ENCODE measurements around the gene VCAM1.
A peak's percentile ranks its signal among the peaks of the same experiment; 100 is the strongest.
"Not testable (repeated sequence)": the region's sequence is repeated elsewhere in the genome, so short reads cannot be mapped to it uniquely, and the experiment has no call there.

VCAM1 gene

GRCh38 chr1:100708476-100709062 lies 11.0 kb upstream of the VCAM1 start:
- no peaks in the 10 kb centered on the region for H3K27me3 ChIP-seq (ENCODE audit: control insufficient read depth in 1 of 2, insufficient read depth in 2 of 2, low read length in 2 of 2)
- no peaks in the 10 kb centered on the region for H3K9me3 ChIP-seq (ENCODE audit: low read length)
- no peak overlapping the region for H3K27ac ChIP-seq (ENCODE audit: low read depth, low read length)
- no peaks in the 10 kb centered on the region for H3K4me1 ChIP-seq (ENCODE audit: insufficient read depth, low read length)
- H3K4me3 ChIP-seq (ENCODE audit: low read depth in 1 of 2, low read length in 2 of 2), result no peak overlapping the region
- H3K36me3 ChIP-seq (ENCODE audit: insufficient read depth, low read length), result no peaks in the 10 kb centered on the region
- no peak overlapping the region for H3K9ac ChIP-seq (ENCODE audit: low read length)

- Histone ChIP-seq H3K27ac (ENCODE audit: low read depth, low read length) (no peak overlapping the region), H3K9ac (ENCODE audit: low read length) (no peak overlapping the region), H3K4me3 (ENCODE audit: low read depth in 1 of 2, low read length in 2 of 2) (no peak overlapping the region), H3K27me3 (ENCODE audit: control insufficient read depth in 1 of 2, insufficient read depth in 2 of 2, low read length in 2 of 2) (no peaks in the 10 kb centered on the region), H3K9me3 (ENCODE audit: low read length) (no peaks in the 10 kb centered on the region), H3K36me3 (ENCODE audit: insufficient read depth, low read length) (no peaks in the 10 kb centered on the region), H3K4me1 (ENCODE audit: insufficient read depth, low read length) (no peaks in the 10 kb centered on the region)
These were observed 8.4 kb upstream of the VCAM1 start for GRCh38 chr1:100710906-100711682.

GRCh38 chr1:100713027-100713426 lies 6.5 kb upstream of the VCAM1 start:
- not testable (repeated sequence) for H3K4me1 ChIP-seq (ENCODE audit: insufficient read depth, low read length); H3K4me3 ChIP-seq (ENCODE audit: low read depth in 1 of 2, low read length in 2 of 2); H3K9me3 ChIP-seq (ENCODE audit: low read length); H3K9ac ChIP-seq (ENCODE audit: low read length); H3K36me3 ChIP-seq (ENCODE audit: insufficient read depth, low read length); H3K27ac ChIP-seq (ENCODE audit: low read depth, low read length); H3K27me3 ChIP-seq (ENCODE audit: control insufficient read depth in 1 of 2, insufficient read depth in 2 of 2, low read length in 2 of 2)

GRCh38 chr1:100713626-100714025 lies 5.9 kb upstream of the VCAM1 start:
- H3K27me3 ChIP-seq (ENCODE audit: control insufficient read depth in 1 of 2, insufficient read depth in 2 of 2, low read length in 2 of 2), result no peaks in the 10 kb centered on the region
- no peak overlapping the region for H3K4me3 ChIP-seq (ENCODE audit: low read depth in 1 of 2, low read length in 2 of 2)
- no peaks in the 10 kb centered on the region for H3K9me3 ChIP-seq (ENCODE audit: low read length)
- H3K4me1 ChIP-seq (ENCODE audit: insufficient read depth, low read length), result no peaks in the 10 kb centered on the region
- no peaks in the 10 kb centered on the region for H3K36me3 ChIP-seq (ENCODE audit: insufficient read depth, low read length)
- no peak overlapping the region for H3K9ac ChIP-seq (ENCODE audit: low read length)
- no peak overlapping the region for H3K27ac ChIP-seq (ENCODE audit: low read depth, low read length)

GRCh38 chr1:100714599-100714998 lies 4.9 kb upstream of the VCAM1 start:
- no peak overlapping the region for H3K27ac ChIP-seq (ENCODE audit: low read depth, low read length)
- no peak overlapping the region for H3K9ac ChIP-seq (ENCODE audit: low read length)
- H3K9me3 ChIP-seq (ENCODE audit: low read length), result no peaks in the 10 kb centered on the region
- no peak overlapping the region for H3K4me3 ChIP-seq (ENCODE audit: low read depth in 1 of 2, low read length in 2 of 2)
- no peaks in the 10 kb centered on the region for H3K27me3 ChIP-seq (ENCODE audit: control insufficient read depth in 1 of 2, insufficient read depth in 2 of 2, low read length in 2 of 2)
- no peaks in the 10 kb centered on the region for H3K4me1 ChIP-seq (ENCODE audit: insufficient read depth, low read length)
- H3K36me3 ChIP-seq (ENCODE audit: insufficient read depth, low read length), result no peaks in the 10 kb centered on the region

GRCh38 chr1:100717218-100717617 lies 2.3 kb upstream of the VCAM1 start:
- Histone ChIP-seq H3K27me3 (ENCODE audit: control insufficient read depth in 1 of 2, insufficient read depth in 2 of 2, low read length in 2 of 2) (no peaks in the 10 kb centered on the region), H3K9me3 (ENCODE audit: low read length) (no peaks in the 10 kb centered on the region), H3K4me1 (ENCODE audit: insufficient read depth, low read length) (peaks cover 10% of the 10 kb centered on the region), H3K36me3 (ENCODE audit: insufficient read depth, low read length) (no peaks in the 10 kb centered on the region), H3K4me3 (ENCODE audit: low read depth in 1 of 2, low read length in 2 of 2) (no peak overlapping the region), H3K27ac (ENCODE audit: low read depth, low read length) (no peak overlapping the region), H3K9ac (ENCODE audit: low read length) (no peak overlapping the region)

- Histone ChIP-seq H3K27me3 (ENCODE audit: control insufficient read depth in 1 of 2, insufficient read depth in 2 of 2, low read length in 2 of 2) (no peaks in the 10 kb centered on the region), H3K36me3 (ENCODE audit: insufficient read depth, low read length) (no peaks in the 10 kb centered on the region), H3K4me1 (ENCODE audit: insufficient read depth, low read length) (peaks cover 13% of the 10 kb centered on the region), H3K4me3 (ENCODE audit: low read depth in 1 of 2, low read length in 2 of 2) (no peak overlapping the region), H3K9ac (ENCODE audit: low read length) (no peak overlapping the region), H3K9me3 (ENCODE audit: low read length) (no peaks in the 10 kb centered on the region), H3K27ac (ENCODE audit: low read depth, low read length) (no peak overlapping the region)
These were observed 961 bp upstream of the VCAM1 start for GRCh38 chr1:100718581-100718980.

GRCh38 chr1:100720101-100720500 lies 559 bp downstream of the VCAM1 start:
- H3K4me3 ChIP-seq (ENCODE audit: low read depth in 1 of 2, low read length in 2 of 2), result peak overlapping the region; percentile 0 to 43
- no peaks in the 10 kb centered on the region for H3K9me3 ChIP-seq (ENCODE audit: low read length)
- no peaks in the 10 kb centered on the region for H3K27me3 ChIP-seq (ENCODE audit: control insufficient read depth in 1 of 2, insufficient read depth in 2 of 2, low read length in 2 of 2)
- H3K4me1 ChIP-seq (ENCODE audit: insufficient read depth, low read length), result peaks cover 13% of the 10 kb centered on the region
- no peaks in the 10 kb centered on the region for H3K36me3 ChIP-seq (ENCODE audit: insufficient read depth, low read length)
- no peak overlapping the region for H3K27ac ChIP-seq (ENCODE audit: low read depth, low read length)
- peak overlapping the region; percentile 22 for H3K9ac ChIP-seq (ENCODE audit: low read length)

- Histone ChIP-seq H3K4me3 (ENCODE audit: low read depth in 1 of 2, low read length in 2 of 2) (peak overlapping the region; percentile 0 to 43), H3K4me1 (ENCODE audit: insufficient read depth, low read length) (peaks cover 13% of the 10 kb centered on the region), H3K9ac (ENCODE audit: low read length) (no peak overlapping the region), H3K9me3 (ENCODE audit: low read length) (no peaks in the 10 kb centered on the region), H3K27me3 (ENCODE audit: control insufficient read depth in 1 of 2, insufficient read depth in 2 of 2, low read length in 2 of 2) (no peaks in the 10 kb centered on the region), H3K27ac (ENCODE audit: low read depth, low read length) (no peak overlapping the region), H3K36me3 (ENCODE audit: insufficient read depth, low read length) (no peaks in the 10 kb centered on the region)
These were observed 1.2 kb downstream of the VCAM1 start for GRCh38 chr1:100720751-100721150.

GRCh38 chr1:100721526-100722207 lies 2.1 kb downstream of the VCAM1 start:
- Histone ChIP-seq H3K36me3 (ENCODE audit: insufficient read depth, low read length) (no peaks in the 10 kb centered on the region), H3K4me1 (ENCODE audit: insufficient read depth, low read length) (peaks cover 13% of the 10 kb centered on the region), H3K9me3 (ENCODE audit: low read length) (no peaks in the 10 kb centered on the region), H3K27ac (ENCODE audit: low read depth, low read length) (peak overlapping the region; percentile 10), H3K27me3 (ENCODE audit: control insufficient read depth in 1 of 2, insufficient read depth in 2 of 2, low read length in 2 of 2) (no peaks in the 10 kb centered on the region), H3K9ac (ENCODE audit: low read length) (no peak overlapping the region), H3K4me3 (ENCODE audit: low read depth in 1 of 2, low read length in 2 of 2) (peak overlapping the region in 1 of 2 donors; percentile 55)

- H3K27ac ChIP-seq (ENCODE audit: low read depth, low read length), result no peak overlapping the region
- no peaks in the 10 kb centered on the region for H3K27me3 ChIP-seq (ENCODE audit: control insufficient read depth in 1 of 2, insufficient read depth in 2 of 2, low read length in 2 of 2)
- peaks cover 13% of the 10 kb centered on the region for H3K4me1 ChIP-seq (ENCODE audit: insufficient read depth, low read length)
- no peaks in the 10 kb centered on the region for H3K36me3 ChIP-seq (ENCODE audit: insufficient read depth, low read length)
- H3K4me3 ChIP-seq (ENCODE audit: low read depth in 1 of 2, low read length in 2 of 2), result peak overlapping the region in 1 of 2 donors; percentile 55
- no peak overlapping the region for H3K9ac ChIP-seq (ENCODE audit: low read length)
- no peaks in the 10 kb centered on the region for H3K9me3 ChIP-seq (ENCODE audit: low read length)
These were observed 2.7 kb downstream of the VCAM1 start for GRCh38 chr1:100722221-100722620.

Measured in muscle layer of colon (tissue), 2 donors.